ENCODE measurements around the gene TOE1. TPM values are rescaled to one million over a fixed set of nuclear protein-coding genes. Genes with fewer than 3 reads are reported as not detected.
A peak's percentile ranks its signal among the peaks of the same experiment; 100 is the strongest.

TOE1 gene
- total RNA-seq, 1 experiment from 2014 or later = 31.2 TPM

DNA sequence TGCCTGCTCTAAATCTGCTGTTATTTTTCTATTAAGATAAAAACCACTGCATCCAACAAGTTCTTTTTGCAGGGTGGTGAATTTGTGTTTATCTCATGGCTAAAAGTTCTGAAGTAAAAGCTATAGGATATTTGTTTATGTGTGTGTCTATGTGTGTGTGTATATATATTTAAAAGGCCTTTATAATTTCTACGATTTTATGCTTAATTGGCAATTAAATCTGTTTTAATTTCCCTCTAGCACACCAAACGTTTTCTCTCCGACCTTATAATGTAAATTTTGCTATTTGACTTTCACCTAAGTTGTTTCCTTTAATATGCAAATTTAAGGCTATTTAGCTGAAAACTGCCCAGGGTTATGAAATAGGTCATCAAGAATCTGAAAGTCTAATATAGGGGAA is 33.1 kb upstream of the TOE1 start:
- no peak overlapping the region for H2BK120ac ChIP-seq (ENCODE audit: low read depth, low read length, poor library complexity, severe bottlenecking)
- no peak overlapping the region for H2BK20ac ChIP-seq (ENCODE audit: low read depth, low read length, poor library complexity, severe bottlenecking)
- no peak overlapping the region for H3K27ac ChIP-seq (ENCODE audit: insufficient read length, low read depth, low read length)
- H4K5ac ChIP-seq (ENCODE audit: insufficient read length, low read depth, low read length) = no peak overlapping the region
- no peak overlapping the region for H2BK15ac ChIP-seq (ENCODE audit: low read depth, low read length)
- no peak overlapping the region for H4K91ac ChIP-seq (ENCODE audit: insufficient read length, low read depth, low read length)
- WGBS (ENCODE audit: extremely low coverage, insufficient read length, low lambda C conversion rate) = no CpG with 5 or more reads among the region's 3 CpGs
- no peak overlapping the region for H3K23ac ChIP-seq (ENCODE audit: insufficient read length, low read depth, low read length)
- H3K79me2 ChIP-seq (ENCODE audit: insufficient read depth, low read length) = no peaks in the 10 kb centered on the region
- H3K23me2 ChIP-seq (ENCODE audit: insufficient read length, low read depth, low read length, poor library complexity, severe bottlenecking) = peaks cover 9% of the 10 kb centered on the region
- no peaks in the 10 kb centered on the region for H3K9me3 ChIP-seq (ENCODE audit: control insufficient read depth, low read depth, low read length)
- H3K4me1 ChIP-seq (ENCODE audit: insufficient read depth, low read length) = peaks cover 12% of the 10 kb centered on the region
- peak overlapping the region in 1 of 2 experiments; percentile 88; a peak in 1 of 5 replicates for H3K4me3 Mint-ChIP-seq
- H3K9me3 Mint-ChIP-seq = no peaks in the 10 kb centered on the region; a peak in 3 of 5 replicates
- H3K14ac ChIP-seq (ENCODE audit: insufficient read depth, low read length) = no peak overlapping the region
- H4K20me1 ChIP-seq (ENCODE audit: control insufficient read depth, insufficient read depth, insufficient read length) = no peaks in the 10 kb centered on the region
- H2BK12ac ChIP-seq (ENCODE audit: insufficient read length, low read depth, low read length) = no peak overlapping the region
- H3T11ph ChIP-seq (ENCODE audit: low read length) = no peak overlapping the region
- no peak overlapping the region for H3K4me2 ChIP-seq (ENCODE audit: insufficient read depth, insufficient read length, low read length)
- H2AFZ ChIP-seq (ENCODE audit: low read length) = no peak overlapping the region
- DNase-seq = no peak
- H2BK5ac ChIP-seq (ENCODE audit: insufficient read length, low read length) = no peak overlapping the region
- no peaks in the 10 kb centered on the region for H3K36me3 Mint-ChIP-seq (ENCODE audit: insufficient read depth in 1 of 3, low read depth in 3 of 3)
- no peak overlapping the region for H3K56ac ChIP-seq (ENCODE audit: insufficient read length, low read depth, low read length)
- H3K27me3 Mint-ChIP-seq (ENCODE audit: low read depth) = no peaks in the 10 kb centered on the region
- no peak overlapping the region for H2AK5ac ChIP-seq (ENCODE audit: insufficient read length, low read length)
- peaks cover 31 to 38% of the 10 kb centered on the region in 2 experiments for H3K4me1 Mint-ChIP-seq
- no peaks in the 10 kb centered on the region for H3K79me1 ChIP-seq (ENCODE audit: insufficient read depth, low read depth, low read length, poor library complexity, severe bottlenecking)
- H3K18ac ChIP-seq (ENCODE audit: insufficient read length, low read depth, low read length) = no peak overlapping the region
- no peak overlapping the region for H3K4ac ChIP-seq (ENCODE audit: low read depth, low read length)
- H4K8ac ChIP-seq (replicated peaks; ENCODE audit: insufficient read length, low read depth, low read length) = no peak overlapping the region
- H3K9ac ChIP-seq (ENCODE audit: extremely low read depth, insufficient read length, low read length) = no peak overlapping the region
- no peaks in the 10 kb centered on the region for H3K27me3 ChIP-seq (ENCODE audit: insufficient read depth, low read length)
- H3K27ac Mint-ChIP-seq = peak overlapping the region in 2 of 3 experiments; percentile 1 to 83; a peak in 3 of 7 replicates
- TF ChIP-seq, protein P1, sequence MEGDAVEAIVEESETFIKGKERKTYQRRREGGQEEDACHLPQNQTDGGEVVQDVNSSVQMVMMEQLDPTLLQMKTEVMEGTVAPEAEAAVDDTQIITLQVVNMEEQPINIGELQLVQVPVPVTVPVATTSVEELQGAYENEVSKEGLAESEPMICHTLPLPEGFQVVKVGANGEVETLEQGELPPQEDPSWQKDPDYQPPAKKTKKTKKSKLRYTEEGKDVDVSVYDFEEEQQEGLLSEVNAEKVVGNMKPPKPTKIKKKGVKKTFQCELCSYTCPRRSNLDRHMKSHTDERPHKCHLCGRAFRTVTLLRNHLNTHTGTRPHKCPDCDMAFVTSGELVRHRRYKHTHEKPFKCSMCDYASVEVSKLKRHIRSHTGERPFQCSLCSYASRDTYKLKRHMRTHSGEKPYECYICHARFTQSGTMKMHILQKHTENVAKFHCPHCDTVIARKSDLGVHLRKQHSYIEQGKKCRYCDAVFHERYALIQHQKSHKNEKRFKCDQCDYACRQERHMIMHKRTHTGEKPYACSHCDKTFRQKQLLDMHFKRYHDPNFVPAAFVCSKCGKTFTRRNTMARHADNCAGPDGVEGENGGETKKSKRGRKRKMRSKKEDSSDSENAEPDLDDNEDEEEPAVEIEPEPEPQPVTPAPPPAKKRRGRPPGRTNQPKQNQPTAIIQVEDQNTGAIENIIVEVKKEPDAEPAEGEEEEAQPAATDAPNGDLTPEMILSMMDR (conservative IDR thresholded peaks at IDR 0.05) = no peak
